GM06990 (cell line): ENCODE results near the gene REG4.

Experiments used
- DNase-seq: peaks from one replicate; pipeline ENCODE4 v3.0.0-alpha.2; 2011; ENCODE audit not compliant: insufficient read length; ENCODE audit errors: extremely low read depth
- H3K27me3 ChIP-seq: replicated peaks from 2 replicates; pipeline ENCODE4 v1.6.0; 2011; ENCODE audit warnings: low read length; ENCODE audit not compliant: control insufficient read depth, insufficient read depth
- H3K36me3 ChIP-seq: 2 replicates; pipeline ENCODE4 v1.5.1; 2011; ENCODE audit warnings: low read length; ENCODE audit not compliant: control insufficient read depth, insufficient read depth
- H3K4me3 ChIP-seq: replicated peaks from 2 replicates; pipeline ENCODE4 v1.5.1; 2011; ENCODE audit warnings: low read depth, mild to moderate bottlenecking, control low read depth, low read length
- CTCF ChIP-seq: IDR thresholded peaks from 2 replicates; pipeline ENCODE4 v1.5.1; 2011; ENCODE audit warnings: low read length, control low read depth, mild to moderate bottlenecking, inconsistent platforms; ENCODE audit not compliant: insufficient read depth, poor library complexity, severe bottlenecking

The REG4 gene

GRCh38 chr1:119762409-119762808, 48.9 kb downstream of the REG4 start:
- no peak for TF ChIP-seq CTCF
- Histone ChIP-seq H3K36me3 (no peaks in the 10 kb centered on the region), H3K27me3 (no peaks in the 10 kb centered on the region), H3K4me3 (no peak overlapping the region)
- DNase-seq = no peak

DNA sequence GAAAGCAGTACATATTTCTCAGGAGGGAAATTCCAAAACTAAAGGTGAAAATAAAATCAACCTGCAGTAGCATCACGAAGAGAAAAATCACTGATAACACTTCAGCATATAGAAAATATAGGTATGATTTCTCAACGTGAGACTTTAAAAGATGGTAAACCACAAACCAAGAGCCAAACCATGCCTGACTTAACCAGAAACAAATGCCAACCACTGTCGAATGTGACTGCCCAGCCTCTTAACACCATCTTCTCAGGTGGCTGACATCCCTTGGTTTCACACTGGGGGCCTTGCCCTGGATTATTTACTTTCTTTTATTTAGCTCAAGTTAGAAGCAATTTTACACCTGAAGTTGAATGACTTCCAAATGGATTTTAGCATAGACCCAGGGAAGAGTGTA, 52.7 kb downstream of the REG4 start:
- Histone ChIP-seq H3K4me3 (no peak overlapping the region), H3K36me3 (no peaks in the 10 kb centered on the region), H3K27me3 (no peaks in the 10 kb centered on the region)
- DNase-seq = no peak
- no peak for TF ChIP-seq CTCF

DNA sequence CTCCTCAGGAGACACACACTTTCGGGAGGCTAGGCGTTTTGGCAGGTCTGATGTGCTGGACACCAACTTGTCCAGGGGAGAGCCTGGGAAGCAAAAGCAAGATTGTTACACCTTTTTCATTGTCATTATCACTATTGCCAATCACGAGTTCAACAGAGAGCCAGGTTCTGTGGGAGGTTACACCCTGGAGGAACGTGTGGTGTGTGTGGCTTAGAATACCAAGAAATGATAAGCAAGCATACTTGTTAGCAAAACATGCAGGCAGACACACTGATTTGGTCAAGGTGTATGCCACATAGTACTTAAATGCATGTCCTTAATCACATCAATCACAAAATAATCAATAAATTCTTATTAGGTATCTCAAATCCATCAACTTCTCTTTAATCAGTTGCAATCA, 58.7 kb downstream of the REG4 start:
- Histone ChIP-seq H3K27me3 (no peaks in the 10 kb centered on the region), H3K4me3 (no peak overlapping the region), H3K36me3 (no peaks in the 10 kb centered on the region)
- DNase-seq = no peak
- no peak for TF ChIP-seq CTCF

DNA sequence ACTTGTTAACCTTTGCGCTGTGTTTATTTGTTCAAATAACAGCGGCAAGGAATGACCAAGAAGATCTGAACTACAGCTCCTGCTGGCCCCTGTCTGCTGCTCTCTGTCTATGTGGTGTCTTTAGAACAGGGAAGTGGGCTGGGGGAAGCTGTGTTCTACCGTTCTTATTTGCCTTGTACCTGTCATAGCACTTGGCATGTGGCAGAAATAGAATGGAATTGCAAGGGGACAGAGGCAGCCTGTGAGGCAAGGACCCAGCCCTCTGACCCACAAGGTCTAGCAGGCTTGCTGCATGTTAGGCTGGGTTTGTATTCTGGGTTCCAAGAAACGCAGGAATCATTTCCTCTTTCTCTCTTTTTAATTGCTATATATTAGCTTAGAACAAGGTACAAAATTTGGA, 63.2 kb downstream of the REG4 start:
- Histone ChIP-seq H3K27me3 (no peaks in the 10 kb centered on the region), H3K4me3 (no peak overlapping the region), H3K36me3 (no peaks in the 10 kb centered on the region)
- no peak for TF ChIP-seq CTCF
- no peak for DNase-seq

GRCh38 chr1:119747451-119747850, 63.8 kb downstream of the REG4 start:
- TF ChIP-seq CTCF = no peak
- no peak for DNase-seq
- H3K4me3 ChIP-seq = no peak overlapping the region

GRCh38 chr1:119745034-119745433, 66.2 kb downstream of the REG4 start:
- Histone ChIP-seq H3K4me3 (no peak overlapping the region), H3K27me3 (no peaks in the 10 kb centered on the region), H3K36me3 (no peaks in the 10 kb centered on the region)
- no peak for TF ChIP-seq CTCF
- DNase-seq = no peak

More at GRCh38 chr1:119747451-119747850, 63.8 kb downstream of the REG4 start:
- Histone ChIP-seq H3K27me3 (no peaks in the 10 kb centered on the region), H3K36me3 (no peaks in the 10 kb centered on the region)
